HL-60 (cell line): ENCODE results near the gene COBLL1.

Source experiments
- CTCF ChIP-seq: IDR thresholded peaks from one replicate; pipeline ENCODE4 v1.5.1; 2011; ENCODE audit warnings: low read length, control low read depth, inconsistent platforms; ENCODE audit not compliant: insufficient read depth
- SPI1 ChIP-seq: IDR thresholded peaks from 2 replicates; pipeline ENCODE4 v1.6.1; 2012; ENCODE audit warnings: low read depth, mild to moderate bottlenecking, borderline replicate concordance
- TF ChIP-seq, protein P1 (sequence below): IDR thresholded peaks from 2 replicates; pipeline ENCODE4 v1.6.1; 2012; ENCODE audit warnings: low read depth; ENCODE audit not compliant: insufficient replicate concordance

DNA sequence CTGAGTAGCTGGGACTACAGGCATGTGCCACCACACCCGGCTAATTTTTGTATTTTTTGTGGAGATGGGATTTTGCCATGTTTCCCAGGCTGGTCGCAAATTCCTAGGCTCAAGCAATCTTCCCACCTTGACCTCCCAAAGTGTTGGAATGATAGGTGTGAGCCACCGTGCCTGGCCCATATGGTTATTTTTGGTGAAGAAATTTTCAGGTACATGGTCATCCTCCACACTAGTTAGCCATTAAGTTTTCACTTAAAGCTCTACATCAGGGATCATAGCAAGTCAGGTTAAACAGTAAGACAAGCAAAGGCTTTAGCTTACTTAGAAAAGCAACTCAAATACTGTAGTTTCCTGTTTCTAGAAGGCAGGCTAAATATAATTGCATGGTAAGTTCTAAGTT is 116.1 kb downstream of the COBLL1 start:
- TF ChIP-seq CTCF (no peak), SPI1 (no peak)
- TF ChIP-seq, protein P1, sequence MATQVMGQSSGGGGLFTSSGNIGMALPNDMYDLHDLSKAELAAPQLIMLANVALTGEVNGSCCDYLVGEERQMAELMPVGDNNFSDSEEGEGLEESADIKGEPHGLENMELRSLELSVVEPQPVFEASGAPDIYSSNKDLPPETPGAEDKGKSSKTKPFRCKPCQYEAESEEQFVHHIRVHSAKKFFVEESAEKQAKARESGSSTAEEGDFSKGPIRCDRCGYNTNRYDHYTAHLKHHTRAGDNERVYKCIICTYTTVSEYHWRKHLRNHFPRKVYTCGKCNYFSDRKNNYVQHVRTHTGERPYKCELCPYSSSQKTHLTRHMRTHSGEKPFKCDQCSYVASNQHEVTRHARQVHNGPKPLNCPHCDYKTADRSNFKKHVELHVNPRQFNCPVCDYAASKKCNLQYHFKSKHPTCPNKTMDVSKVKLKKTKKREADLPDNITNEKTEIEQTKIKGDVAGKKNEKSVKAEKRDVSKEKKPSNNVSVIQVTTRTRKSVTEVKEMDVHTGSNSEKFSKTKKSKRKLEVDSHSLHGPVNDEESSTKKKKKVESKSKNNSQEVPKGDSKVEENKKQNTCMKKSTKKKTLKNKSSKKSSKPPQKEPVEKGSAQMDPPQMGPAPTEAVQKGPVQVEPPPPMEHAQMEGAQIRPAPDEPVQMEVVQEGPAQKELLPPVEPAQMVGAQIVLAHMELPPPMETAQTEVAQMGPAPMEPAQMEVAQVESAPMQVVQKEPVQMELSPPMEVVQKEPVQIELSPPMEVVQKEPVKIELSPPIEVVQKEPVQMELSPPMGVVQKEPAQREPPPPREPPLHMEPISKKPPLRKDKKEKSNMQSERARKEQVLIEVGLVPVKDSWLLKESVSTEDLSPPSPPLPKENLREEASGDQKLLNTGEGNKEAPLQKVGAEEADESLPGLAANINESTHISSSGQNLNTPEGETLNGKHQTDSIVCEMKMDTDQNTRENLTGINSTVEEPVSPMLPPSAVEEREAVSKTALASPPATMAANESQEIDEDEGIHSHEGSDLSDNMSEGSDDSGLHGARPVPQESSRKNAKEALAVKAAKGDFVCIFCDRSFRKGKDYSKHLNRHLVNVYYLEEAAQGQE = no peak
